Dendritic cell treated with granulocyte-macrophage colony-stimulating factor and Interleukin-4, amounts not matched to agents 40 ng/mL and 50 ng/mL, for 4 days (primary cell): ENCODE data around the gene CAMKK2.
A peak's percentile ranks its signal among the peaks of the same experiment; 100 is the strongest.
"Not testable (repeated sequence)": the region's sequence is repeated elsewhere in the genome, so short reads cannot be mapped to it uniquely, and the experiment has no call there.

Experiments used
- H3K27ac Mint-ChIP-seq: one replicate; pipeline ENCODE4 v1.8.0; 2022; ENCODE audit warnings: mild to moderate bottlenecking, mixed read lengths
- H3K27me3 Mint-ChIP-seq: one replicate; pipeline ENCODE4 v1.8.0; 2022; ENCODE audit warnings: mild to moderate bottlenecking, mixed read lengths
- H3K36me3 Mint-ChIP-seq: one replicate; pipeline ENCODE4 v1.8.0; 2022; ENCODE audit warnings: low read depth, mixed read lengths
- H3K4me1 Mint-ChIP-seq: one replicate; pipeline ENCODE4 v1.8.0; 2022; ENCODE audit warnings: low read depth, mixed read lengths
- H3K4me3 Mint-ChIP-seq: one replicate; pipeline ENCODE4 v1.8.0; 2022; ENCODE audit warnings: mild to moderate bottlenecking, moderate library complexity, mixed read lengths
- H3K9me3 Mint-ChIP-seq: one replicate; pipeline ENCODE4 v1.8.0; 2022; ENCODE audit warnings: mixed read lengths
- intact Hi-C: fragments of 100-400 bp; cut with micrococcal nuclease; formaldehyde crosslinking; loops from one replicate; pipeline ENCODE4 v1.15.0; 2022

CAMKK2 gene

DNA sequence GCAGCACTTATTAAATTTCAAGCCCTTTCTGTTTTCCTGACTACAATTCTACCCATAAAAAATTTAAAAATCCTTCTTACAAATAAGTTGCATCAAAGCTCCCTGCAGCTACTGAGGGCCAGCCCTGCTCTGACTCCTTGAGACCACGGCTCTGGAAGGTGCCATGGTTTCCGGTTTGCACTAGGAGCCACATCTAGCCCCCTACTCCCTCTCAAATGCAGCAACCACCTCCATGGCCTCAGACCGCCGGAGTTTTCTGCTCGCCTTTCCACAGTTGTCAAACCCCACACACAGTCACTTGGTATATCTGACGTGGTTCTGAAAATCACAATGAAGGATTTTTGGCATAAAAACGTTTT, 56.5 kb downstream of the CAMKK2 start:
- Mint-ChIP-seq H3K4me1 (peaks cover 46% of the 10 kb centered on the region), H3K27me3 (no peaks in the 10 kb centered on the region), H3K36me3 (peaks cover 74% of the 10 kb centered on the region), H3K4me3 (peak overlapping the region; percentile 49), H3K27ac (peak overlapping the region; percentile 75), H3K9me3 (no peaks in the 10 kb centered on the region)
- intact Hi-C loops, result no loop called here

DNA sequence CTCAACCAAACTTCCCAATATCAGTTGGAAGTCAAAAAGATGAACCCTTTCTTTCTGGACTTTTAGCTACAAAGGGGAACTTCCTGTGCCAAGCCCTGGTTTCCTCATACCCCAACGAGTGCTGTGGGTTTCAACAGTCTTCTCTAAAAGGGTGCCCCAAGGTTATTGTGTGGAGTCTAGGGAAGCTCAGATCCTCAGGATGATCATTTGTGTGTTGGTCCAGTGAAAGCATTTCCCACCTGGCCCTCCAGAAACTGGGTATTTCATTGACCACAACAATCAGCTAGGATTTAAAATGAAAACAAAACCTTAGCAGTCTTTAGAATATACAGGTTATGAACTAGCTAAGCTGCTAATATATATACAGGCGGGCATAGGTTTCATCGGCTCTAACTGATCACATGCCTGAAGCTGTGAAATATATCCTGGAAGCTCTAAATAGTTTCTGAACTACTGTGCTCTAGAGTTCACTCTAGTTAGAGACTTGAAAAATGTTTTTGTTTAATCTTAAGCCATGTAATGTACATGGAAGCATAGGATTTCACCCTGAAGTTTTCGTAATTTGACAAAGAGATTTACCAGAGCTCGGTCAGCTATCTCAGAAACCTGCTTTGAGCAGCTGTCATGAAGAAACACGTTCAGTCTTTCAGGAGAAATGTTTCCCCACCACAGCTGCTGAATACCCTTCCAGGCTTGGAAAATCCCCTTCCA, 57.0 kb downstream of the CAMKK2 start:
- Mint-ChIP-seq H3K27ac (peak overlapping the region; percentile 75), H3K36me3 (peaks cover 74% of the 10 kb centered on the region), H3K27me3 (no peaks in the 10 kb centered on the region), H3K4me3 (no peak overlapping the region), H3K4me1 (peaks cover 46% of the 10 kb centered on the region), H3K9me3 (no peaks in the 10 kb centered on the region)
- intact Hi-C loops, result no loop called here

DNA sequence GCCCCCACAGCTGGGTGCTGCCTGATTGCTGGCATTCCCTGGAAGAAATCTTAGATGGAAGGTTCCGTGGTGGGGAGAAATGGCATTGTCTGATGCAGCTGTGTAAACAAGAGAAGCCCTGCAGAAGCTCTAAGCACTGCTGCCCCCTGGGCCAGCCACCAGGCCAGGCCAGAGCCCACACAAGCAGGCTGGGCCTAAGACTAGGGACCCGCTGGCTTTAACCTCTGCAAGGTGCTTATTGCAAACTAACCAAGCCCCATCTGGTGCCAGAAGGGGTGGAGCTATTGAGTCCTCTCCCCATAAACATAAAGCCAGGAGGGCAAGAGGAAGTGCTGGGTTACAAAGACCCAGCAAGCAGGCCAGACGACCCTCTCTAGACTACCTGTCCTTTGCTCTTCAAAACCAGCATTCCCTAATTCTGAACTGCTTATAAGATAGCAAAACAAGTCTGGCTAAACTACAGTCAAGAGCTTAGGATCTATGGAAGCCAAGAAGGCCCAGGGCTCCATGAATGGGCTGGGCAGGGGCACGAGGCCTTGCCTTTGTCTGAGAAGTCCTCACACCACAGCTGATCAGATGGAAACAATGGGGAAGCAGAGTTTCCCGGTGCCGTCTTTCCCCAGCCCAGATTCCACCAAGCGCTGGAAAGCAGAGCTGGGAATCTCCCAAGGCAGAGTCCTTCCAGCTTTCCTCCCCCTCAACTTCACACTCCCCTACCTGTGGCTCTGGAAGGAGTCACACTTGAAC, 57.7 kb downstream of the CAMKK2 start:
- Mint-ChIP-seq H3K4me3 (no peak overlapping the region), H3K9me3 (no peaks in the 10 kb centered on the region), H3K4me1 (peaks cover 46% of the 10 kb centered on the region), H3K36me3 (peaks cover 74% of the 10 kb centered on the region), H3K27me3 (no peaks in the 10 kb centered on the region), H3K27ac (peak overlapping the region; percentile 75)
- intact Hi-C loops, result no loop called here

DNA sequence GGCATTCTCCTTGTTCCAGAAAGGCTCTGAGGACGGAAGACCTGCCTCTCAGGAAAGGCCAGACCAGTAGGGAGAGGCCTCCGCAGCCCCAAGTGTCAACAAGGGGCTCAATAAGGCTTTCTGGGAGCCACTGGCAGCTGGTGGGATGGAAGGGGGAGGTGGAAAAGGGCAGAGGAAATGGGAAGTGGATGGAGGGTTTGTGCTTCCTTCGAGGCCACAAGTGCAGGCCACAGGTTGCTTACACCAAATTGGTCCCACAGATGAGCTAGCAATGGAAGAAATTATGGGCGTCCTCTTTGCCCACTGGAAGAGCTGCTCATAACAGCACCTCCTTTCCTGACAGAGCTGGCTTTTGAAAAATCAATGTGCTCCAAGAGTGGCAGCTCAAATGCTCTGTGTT, 58.4 kb downstream of the CAMKK2 start:
- Mint-ChIP-seq H3K9me3 (no peaks in the 10 kb centered on the region), H3K4me3 (no peak overlapping the region), H3K4me1 (peaks cover 46% of the 10 kb centered on the region), H3K27ac (no peak overlapping the region), H3K27me3 (no peaks in the 10 kb centered on the region), H3K36me3 (peaks cover 74% of the 10 kb centered on the region)
- intact Hi-C loops, result no loop called here

DNA sequence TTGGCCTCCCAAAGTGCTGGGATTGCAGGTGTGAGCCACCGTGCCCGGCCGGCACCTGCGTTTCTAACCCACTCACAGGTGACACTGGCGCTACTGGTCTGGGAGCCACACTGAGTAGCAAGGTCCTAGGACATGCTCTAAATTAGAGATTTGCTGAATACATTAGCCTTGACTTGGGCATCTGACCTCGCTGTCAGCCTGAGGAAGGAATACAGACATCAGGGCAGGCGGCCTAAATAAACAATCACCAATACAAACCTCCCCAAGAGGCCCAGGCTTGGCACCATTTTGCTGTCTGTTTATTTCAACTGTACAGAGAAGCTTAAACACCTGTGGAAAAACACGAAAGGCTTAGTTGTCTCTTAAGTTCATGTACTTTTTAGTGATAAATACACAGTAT, 59.1 kb downstream of the CAMKK2 start:
- H3K27ac Mint-ChIP-seq, result no peak overlapping the region
- intact Hi-C loops, result no loop called here
- H3K4me3 Mint-ChIP-seq, result no peak overlapping the region
- no peaks in the 10 kb centered on the region for H3K27me3 Mint-ChIP-seq
- H3K36me3 Mint-ChIP-seq, result peaks cover 78% of the 10 kb centered on the region
- H3K9me3 Mint-ChIP-seq, result no peaks in the 10 kb centered on the region
- H3K4me1 Mint-ChIP-seq, result peaks cover 46% of the 10 kb centered on the region

DNA sequence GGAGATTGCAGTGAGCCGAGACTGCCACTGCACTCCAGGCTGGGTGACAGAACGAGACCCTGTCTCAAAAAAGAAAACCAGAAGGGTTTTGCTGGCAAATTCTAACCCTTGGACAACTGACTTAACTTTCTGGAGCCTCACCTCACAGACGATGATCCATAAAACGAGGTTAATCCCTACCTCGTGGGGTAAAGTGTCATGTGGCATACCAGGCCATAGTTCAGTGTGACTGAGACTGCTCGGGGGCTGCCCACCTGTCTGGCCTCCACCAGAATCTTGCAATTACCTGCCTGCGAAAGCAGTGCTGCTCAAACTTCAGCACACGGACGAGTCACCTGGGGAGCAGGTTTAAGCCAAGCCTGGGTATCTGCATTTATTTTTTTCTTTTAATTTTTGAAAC, 59.7 kb downstream of the CAMKK2 start:
- peaks cover 41% of the 10 kb centered on the region for H3K4me1 Mint-ChIP-seq
- no peaks in the 10 kb centered on the region for H3K9me3 Mint-ChIP-seq
- no peak overlapping the region for H3K27ac Mint-ChIP-seq
- H3K36me3 Mint-ChIP-seq, result peaks cover 78% of the 10 kb centered on the region
- no peaks in the 10 kb centered on the region for H3K27me3 Mint-ChIP-seq
- intact Hi-C loops, result no loop called here
- H3K4me3 Mint-ChIP-seq, result no peak overlapping the region

DNA sequence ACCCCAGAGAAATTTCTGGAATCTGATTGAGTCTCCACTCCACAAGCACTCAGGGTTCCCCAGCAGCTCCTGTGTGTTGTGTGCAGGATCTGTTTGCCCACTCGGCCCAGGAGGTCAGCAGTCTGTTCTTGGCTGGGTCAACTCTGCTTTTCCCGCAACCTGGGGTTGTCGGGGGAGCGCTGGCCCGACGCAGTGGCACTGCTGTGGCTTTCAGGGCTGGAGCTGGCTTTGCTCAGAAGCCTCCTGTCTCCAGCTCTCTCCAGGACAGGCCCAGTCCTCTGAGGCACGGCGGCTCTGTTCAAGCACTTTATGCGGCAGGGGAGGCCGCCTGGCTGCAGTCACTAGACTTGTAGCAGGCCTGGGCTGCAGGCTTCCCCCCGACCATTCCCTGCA, 62.9 kb downstream of the CAMKK2 start:
- no peaks in the 10 kb centered on the region for H3K27me3 Mint-ChIP-seq
- intact Hi-C loops, result no loop called here

DNA sequence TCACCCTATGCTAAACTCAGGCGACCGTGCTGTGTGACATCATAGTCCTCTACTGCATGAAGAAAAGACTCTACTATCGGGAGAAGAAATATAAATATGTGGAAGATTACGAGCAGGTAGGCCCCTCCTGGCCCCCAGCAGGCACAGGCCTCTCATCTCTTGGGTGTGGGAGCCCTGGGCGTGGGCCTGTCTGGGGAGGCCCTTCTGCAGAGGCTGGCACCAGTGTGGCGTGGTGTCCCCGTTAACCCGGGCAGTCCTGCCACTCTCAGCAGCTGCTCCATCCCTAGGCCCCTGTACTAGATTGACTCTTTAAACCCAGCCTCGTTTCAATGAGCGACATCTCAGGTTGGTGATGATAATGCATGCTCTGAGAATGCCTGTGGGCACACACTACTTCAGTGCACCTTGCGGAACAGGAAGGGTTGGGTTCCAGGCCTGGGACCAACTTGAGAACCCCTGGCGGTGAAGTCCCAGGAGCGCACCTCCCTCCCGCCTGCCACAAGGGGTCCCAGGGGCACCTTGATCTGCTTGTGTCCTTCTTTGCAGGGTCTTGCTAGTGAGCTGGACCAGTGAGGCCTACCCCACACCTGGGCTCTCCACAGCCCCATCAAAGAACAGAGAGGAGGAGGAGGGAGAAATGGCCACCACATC, 63.4 kb downstream of the CAMKK2 start:
- Mint-ChIP-seq H3K36me3 (peaks cover 87% of the 10 kb centered on the region), H3K9me3 (no peaks in the 10 kb centered on the region), H3K27me3 (no peaks in the 10 kb centered on the region), H3K4me3 (no peak overlapping the region), H3K4me1 (peaks cover 6% of the 10 kb centered on the region), H3K27ac (no peak overlapping the region)
- intact Hi-C loops, result no loop called here

More for the DNA sequence above, 62.9 kb downstream of the CAMKK2 start:
- H3K27ac Mint-ChIP-seq, result no peak overlapping the region
- H3K4me3 Mint-ChIP-seq, result no peak overlapping the region
- peaks cover 88% of the 10 kb centered on the region for H3K36me3 Mint-ChIP-seq
- peaks cover 11% of the 10 kb centered on the region for H3K4me1 Mint-ChIP-seq
- no peaks in the 10 kb centered on the region for H3K9me3 Mint-ChIP-seq

DNA sequence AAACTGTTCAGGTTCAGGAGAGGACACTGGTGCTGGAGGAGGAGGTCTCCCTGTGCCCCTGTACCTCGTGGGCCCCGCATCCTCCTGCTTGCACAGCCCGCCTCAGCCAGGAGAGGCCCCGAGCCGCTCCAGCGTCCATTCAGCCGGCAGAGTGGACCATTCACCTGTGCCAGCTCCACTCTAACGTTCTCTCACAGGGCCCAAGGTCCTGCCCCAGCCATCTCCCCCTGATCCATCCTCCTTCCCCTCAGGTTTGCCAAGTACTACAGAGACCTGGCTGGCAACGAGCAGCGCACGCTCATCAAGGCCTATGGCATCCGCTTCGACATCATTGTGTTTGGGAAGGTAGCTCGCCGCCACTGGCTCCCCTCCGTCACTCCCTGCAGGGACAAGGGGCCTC, 64.3 kb downstream of the CAMKK2 start:
- Mint-ChIP-seq H3K36me3 (peaks cover 85% of the 10 kb centered on the region), H3K27ac (no peak overlapping the region), H3K27me3 (no peaks in the 10 kb centered on the region), H3K4me1 (no peaks in the 10 kb centered on the region), H3K4me3 (no peak overlapping the region), H3K9me3 (no peaks in the 10 kb centered on the region)
- intact Hi-C loops, result no loop called here

DNA sequence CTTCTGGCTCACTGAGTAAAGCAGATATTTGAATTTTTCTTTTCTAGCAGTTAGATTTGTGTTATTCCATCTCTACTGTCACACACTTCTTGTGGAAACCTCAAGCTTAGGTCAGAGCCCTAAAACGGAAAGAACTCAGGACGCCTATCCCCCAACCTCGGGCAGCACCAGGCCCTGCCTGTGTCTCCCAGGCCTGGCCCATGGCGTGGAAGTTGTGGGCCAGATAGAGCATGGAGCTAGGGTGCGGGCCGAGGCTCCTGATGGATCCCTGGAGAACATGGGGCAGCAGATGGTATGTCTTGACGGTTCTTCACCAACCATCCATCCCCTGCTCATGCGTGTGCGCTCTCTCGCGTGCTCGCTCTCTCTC, 66.0 kb downstream of the CAMKK2 start:
- intact Hi-C loops, result loop anchor here (1.0 kb wide), 1 partner anchor 225 kb away; no protein-coding TSS in a partner anchor

DNA sequence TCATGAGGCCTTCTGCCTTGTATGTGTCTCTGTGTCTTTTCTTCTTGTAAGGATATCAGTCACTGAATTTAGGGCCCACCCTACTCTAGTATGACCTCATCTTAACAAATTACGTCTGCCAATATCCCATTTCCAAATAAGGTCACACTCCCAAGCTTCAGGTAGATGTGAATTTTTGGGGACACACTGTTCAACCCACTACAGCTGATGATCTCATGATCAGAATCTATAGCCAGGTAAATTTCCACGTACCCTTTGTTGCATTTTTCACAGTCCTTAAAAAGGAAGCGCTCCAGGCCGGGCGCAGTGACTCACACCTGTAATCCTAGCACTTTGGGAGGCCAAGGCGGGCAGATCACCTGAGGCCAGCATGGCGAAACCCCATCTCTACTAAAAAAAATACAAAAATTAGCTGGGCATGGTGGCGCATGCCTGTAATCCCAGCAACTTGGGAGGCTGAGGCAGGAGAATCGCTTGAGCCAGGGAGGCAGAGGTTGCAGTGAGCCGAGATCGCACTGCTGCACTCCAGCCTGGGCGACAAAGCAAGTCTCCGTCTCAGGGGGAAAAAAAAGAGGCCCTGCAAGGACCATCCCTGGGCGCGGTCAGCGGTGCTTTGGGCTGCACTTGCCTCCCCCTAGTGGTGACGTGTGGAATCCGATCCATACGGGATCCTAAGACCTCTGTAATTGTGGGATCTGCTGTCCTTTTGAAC, 66.5 kb downstream of the CAMKK2 start:
- peaks cover 84% of the 10 kb centered on the region for H3K36me3 Mint-ChIP-seq
- H3K4me3 Mint-ChIP-seq, H3K27me3 Mint-ChIP-seq, H3K9me3 Mint-ChIP-seq, H3K4me1 Mint-ChIP-seq, H3K27ac Mint-ChIP-seq: not testable (repeated sequence)
- intact Hi-C loops, result loop anchor here (1.0 kb wide), 1 partner anchor 225 kb away; no protein-coding TSS in a partner anchor

More for the DNA sequence above, 66.0 kb downstream of the CAMKK2 start:
- no peak overlapping the region for H3K27ac Mint-ChIP-seq
- no peaks in the 10 kb centered on the region for H3K9me3 Mint-ChIP-seq
- peaks cover 87% of the 10 kb centered on the region for H3K36me3 Mint-ChIP-seq
- H3K4me1 Mint-ChIP-seq, result no peaks in the 10 kb centered on the region
- no peak overlapping the region for H3K4me3 Mint-ChIP-seq
- H3K27me3 Mint-ChIP-seq, result no peaks in the 10 kb centered on the region

DNA sequence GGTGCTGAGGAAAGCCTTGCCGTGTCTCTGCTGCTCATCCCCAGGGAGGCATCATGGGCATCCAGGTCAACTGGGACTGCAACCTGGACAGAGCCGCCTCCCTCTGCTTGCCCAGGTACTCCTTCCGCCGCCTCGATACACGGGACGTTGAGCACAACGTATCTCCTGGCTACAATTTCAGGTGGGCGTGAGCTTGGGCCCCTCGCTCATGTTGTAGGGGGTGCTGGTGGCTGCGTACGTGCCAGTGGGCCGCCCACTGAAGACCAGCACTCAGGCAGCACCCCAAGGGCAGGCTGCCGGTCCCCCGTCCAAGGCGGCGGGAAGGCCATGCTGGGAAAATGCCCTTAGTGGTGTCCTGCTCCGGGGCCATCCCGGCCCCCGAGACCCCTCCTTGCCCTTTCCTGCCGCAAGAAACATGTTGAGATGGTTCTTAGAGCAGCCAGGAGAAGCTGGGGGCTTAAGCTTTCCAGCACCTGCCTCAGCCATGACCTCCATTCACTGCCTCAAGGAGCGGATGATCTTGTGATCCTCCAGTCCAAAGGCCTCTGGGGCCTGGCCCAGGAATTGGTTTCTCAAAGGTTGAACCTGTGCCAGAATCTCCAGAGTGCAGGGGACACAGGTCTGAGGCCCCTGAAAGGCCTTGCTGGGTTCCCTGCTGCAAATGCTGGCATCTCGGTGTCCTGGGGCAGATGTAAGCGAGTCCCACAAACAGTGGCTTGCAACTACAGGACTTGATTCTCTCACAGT, 67.4 kb downstream of the CAMKK2 start:
- Mint-ChIP-seq H3K27me3 (no peaks in the 10 kb centered on the region), H3K4me3 (no peak overlapping the region), H3K27ac (peak overlapping the region; percentile 20), H3K9me3 (no peaks in the 10 kb centered on the region), H3K36me3 (peaks cover 83% of the 10 kb centered on the region), H3K4me1 (no peaks in the 10 kb centered on the region)
- intact Hi-C loops, result no loop called here

DNA sequence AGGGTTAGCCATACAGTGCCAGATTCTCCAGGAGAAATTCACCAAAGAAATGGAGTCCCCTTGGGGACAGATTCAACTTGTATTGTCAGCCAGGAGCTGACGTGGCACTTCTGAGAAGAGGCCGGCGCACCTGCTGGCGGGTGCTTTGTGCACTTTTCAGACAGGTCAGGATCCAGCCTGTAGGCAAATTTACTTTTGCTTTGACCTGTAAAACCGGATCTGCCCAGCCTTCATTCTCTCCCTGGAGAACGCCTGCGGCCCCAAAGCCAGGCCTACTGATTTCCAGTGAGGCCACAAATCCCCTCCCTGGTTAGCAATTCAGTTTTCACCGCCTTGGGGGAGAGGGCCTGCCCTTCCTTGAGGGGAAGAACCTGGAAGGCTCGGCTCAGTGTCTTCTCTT, 69.2 kb downstream of the CAMKK2 start:
- Mint-ChIP-seq H3K27ac (no peak overlapping the region), H3K27me3 (no peaks in the 10 kb centered on the region), H3K4me3 (no peak overlapping the region), H3K9me3 (no peaks in the 10 kb centered on the region), H3K36me3 (peaks cover 83% of the 10 kb centered on the region), H3K4me1 (peaks cover 13% of the 10 kb centered on the region)
- intact Hi-C loops, result no loop called here
